ENCODE measurements around the gene OXNAD1. TPM values are rescaled to one million over a fixed set of nuclear protein-coding genes. Genes with fewer than 3 reads are reported as not detected.

Gene OXNAD1
- total RNA-seq, 1 experiment from 2014 or later: 6.6 TPM

DNA sequence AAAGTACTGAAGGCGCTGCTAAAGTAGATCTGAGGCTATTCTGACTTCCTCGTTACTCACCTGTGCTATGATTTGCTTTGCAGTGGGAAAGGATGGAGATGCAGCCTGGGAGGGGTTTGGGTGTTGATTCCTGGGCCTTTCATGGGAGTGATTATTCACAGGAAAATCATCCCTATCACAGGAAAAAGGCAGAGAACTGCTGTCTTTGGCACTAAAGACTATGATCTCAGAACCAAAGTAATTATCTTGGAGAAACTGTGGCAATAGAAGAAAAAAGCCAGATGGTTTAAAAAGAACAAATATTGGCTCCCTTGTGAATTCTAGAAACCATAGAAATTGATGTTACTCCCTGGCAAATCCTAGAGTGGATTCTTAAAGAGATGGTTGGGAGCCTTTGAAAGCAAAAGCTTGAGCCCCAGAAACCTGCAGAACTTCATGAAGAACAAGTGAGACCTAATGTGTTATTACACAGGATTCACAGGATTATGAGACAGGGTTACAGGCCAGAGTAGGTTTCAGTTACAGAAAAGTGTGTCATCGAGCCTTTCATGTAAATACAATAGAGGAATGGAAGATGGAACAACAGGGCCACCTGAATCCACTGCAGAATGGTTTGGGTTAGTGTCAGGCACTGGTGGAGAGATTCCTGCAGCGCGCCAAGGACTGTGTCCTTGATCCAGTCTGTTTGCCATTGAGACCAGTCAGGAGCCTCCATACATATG, 85.7 kb downstream of the OXNAD1 start:
- no peaks in the 10 kb centered on the region for H3K4me1 ChIP-seq (ENCODE audit: control insufficient read depth, insufficient read depth, low read length)
- intact Hi-C loops (cut with micrococcal nuclease; ENCODE audit: unreplicated experiment) (no loop called here), in situ Hi-C loops (cut with HindIII; ENCODE audit: low pct_unique_long_range_greater_than_20kb, low sequenced_read_pairs) (no loop called here)
- ATAC-seq: no peak
- no peaks in the 10 kb centered on the region for H3K27me3 ChIP-seq (ENCODE audit: control insufficient read depth, insufficient read depth, low read length)
- no TSS peak for BruUV-seq (replicated peaks)
- CTCF ChIA-PET: no interaction called here
- H3K9me3 ChIP-seq (ENCODE audit: control insufficient read depth, insufficient read depth, low read depth, low read length): no peaks in the 10 kb centered on the region
- no peak overlapping the region for H3K27ac ChIP-seq (ENCODE audit: low read length)
- H3K36me3 ChIP-seq (ENCODE audit: control insufficient read depth, insufficient read depth, low read length): no peaks in the 10 kb centered on the region
- no peak for DNase-seq (ENCODE audit: low read depth, low spot score)
- TF ChIP-seq, protein P1, sequence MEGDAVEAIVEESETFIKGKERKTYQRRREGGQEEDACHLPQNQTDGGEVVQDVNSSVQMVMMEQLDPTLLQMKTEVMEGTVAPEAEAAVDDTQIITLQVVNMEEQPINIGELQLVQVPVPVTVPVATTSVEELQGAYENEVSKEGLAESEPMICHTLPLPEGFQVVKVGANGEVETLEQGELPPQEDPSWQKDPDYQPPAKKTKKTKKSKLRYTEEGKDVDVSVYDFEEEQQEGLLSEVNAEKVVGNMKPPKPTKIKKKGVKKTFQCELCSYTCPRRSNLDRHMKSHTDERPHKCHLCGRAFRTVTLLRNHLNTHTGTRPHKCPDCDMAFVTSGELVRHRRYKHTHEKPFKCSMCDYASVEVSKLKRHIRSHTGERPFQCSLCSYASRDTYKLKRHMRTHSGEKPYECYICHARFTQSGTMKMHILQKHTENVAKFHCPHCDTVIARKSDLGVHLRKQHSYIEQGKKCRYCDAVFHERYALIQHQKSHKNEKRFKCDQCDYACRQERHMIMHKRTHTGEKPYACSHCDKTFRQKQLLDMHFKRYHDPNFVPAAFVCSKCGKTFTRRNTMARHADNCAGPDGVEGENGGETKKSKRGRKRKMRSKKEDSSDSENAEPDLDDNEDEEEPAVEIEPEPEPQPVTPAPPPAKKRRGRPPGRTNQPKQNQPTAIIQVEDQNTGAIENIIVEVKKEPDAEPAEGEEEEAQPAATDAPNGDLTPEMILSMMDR (IDR thresholded peaks at IDR 0.05): no peak
- no peak for TF ChIP-seq POLR2AphosphoS5 (IDR thresholded peaks at IDR 0.05; ENCODE audit: low read depth, low read length)
- TF ChIP-seq SIN3A (IDR thresholded peaks at IDR 0.05; ENCODE audit: borderline replicate concordance, insufficient read depth, low read depth, low read length): no peak
- TF ChIP-seq, protein P2, sequence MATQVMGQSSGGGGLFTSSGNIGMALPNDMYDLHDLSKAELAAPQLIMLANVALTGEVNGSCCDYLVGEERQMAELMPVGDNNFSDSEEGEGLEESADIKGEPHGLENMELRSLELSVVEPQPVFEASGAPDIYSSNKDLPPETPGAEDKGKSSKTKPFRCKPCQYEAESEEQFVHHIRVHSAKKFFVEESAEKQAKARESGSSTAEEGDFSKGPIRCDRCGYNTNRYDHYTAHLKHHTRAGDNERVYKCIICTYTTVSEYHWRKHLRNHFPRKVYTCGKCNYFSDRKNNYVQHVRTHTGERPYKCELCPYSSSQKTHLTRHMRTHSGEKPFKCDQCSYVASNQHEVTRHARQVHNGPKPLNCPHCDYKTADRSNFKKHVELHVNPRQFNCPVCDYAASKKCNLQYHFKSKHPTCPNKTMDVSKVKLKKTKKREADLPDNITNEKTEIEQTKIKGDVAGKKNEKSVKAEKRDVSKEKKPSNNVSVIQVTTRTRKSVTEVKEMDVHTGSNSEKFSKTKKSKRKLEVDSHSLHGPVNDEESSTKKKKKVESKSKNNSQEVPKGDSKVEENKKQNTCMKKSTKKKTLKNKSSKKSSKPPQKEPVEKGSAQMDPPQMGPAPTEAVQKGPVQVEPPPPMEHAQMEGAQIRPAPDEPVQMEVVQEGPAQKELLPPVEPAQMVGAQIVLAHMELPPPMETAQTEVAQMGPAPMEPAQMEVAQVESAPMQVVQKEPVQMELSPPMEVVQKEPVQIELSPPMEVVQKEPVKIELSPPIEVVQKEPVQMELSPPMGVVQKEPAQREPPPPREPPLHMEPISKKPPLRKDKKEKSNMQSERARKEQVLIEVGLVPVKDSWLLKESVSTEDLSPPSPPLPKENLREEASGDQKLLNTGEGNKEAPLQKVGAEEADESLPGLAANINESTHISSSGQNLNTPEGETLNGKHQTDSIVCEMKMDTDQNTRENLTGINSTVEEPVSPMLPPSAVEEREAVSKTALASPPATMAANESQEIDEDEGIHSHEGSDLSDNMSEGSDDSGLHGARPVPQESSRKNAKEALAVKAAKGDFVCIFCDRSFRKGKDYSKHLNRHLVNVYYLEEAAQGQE (IDR thresholded peaks at IDR 0.05; ENCODE audit: insufficient read depth in 1 of 2, low read depth in 2 of 2, low read length in 1 of 2): no peak
- TF ChIP-seq TCF7L2 (IDR thresholded peaks at IDR 0.05; ENCODE audit: low read depth, low read length): no peak
- POLR2A ChIA-PET: no interaction called here
- no peak overlapping the region for H3K4me3 ChIP-seq (ENCODE audit: low read depth in 2 of 2, low read length in 2 of 2)

DNA sequence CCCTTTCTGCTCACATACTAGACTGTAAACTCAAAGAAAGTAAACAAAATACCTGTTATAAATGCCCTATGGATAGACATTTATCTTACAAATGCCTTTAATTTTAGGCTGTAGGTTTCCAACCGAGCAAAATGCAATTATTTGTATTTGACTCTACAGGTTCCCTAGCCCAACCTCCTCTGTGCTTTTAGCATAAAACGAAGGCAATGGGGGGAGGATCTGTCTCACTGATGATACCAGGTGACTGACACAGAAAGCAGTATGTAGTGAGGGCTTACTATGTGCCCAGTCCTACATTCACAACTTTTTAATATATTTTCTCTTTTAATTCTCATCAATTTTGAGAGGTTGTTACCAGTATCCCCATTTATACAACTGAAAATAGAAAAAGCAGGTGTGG, 87.4 kb downstream of the OXNAD1 start:
- DNase-seq (ENCODE audit: low read depth, low spot score): no peak
- Histone ChIP-seq H3K27ac (ENCODE audit: low read length) (no peak overlapping the region), H3K9me3 (ENCODE audit: control insufficient read depth, insufficient read depth, low read depth, low read length) (no peaks in the 10 kb centered on the region), H3K27me3 (ENCODE audit: control insufficient read depth, insufficient read depth, low read length) (no peaks in the 10 kb centered on the region), H3K4me3 (ENCODE audit: low read depth in 2 of 2, low read length in 2 of 2) (no peak overlapping the region), H3K4me1 (ENCODE audit: control insufficient read depth, insufficient read depth, low read length) (no peaks in the 10 kb centered on the region), H3K36me3 (ENCODE audit: control insufficient read depth, insufficient read depth, low read length) (no peaks in the 10 kb centered on the region)
- in situ Hi-C loops (cut with HindIII; ENCODE audit: low pct_unique_long_range_greater_than_20kb, low sequenced_read_pairs): no loop called here
- intact Hi-C loops (cut with micrococcal nuclease; ENCODE audit: unreplicated experiment): no loop called here
- ChIA-PET POLR2A (no interaction called here), CTCF (no interaction called here)
- TF ChIP-seq SIN3A (IDR thresholded peaks at IDR 0.05; ENCODE audit: borderline replicate concordance, insufficient read depth, low read depth, low read length): no peak
- no peak for TF ChIP-seq TCF7L2 (IDR thresholded peaks at IDR 0.05; ENCODE audit: low read depth, low read length)
- TF ChIP-seq POLR2AphosphoS5 (IDR thresholded peaks at IDR 0.05; ENCODE audit: low read depth, low read length): no peak
- TF ChIP-seq, protein P2 (IDR thresholded peaks at IDR 0.05; ENCODE audit: insufficient read depth in 1 of 2, low read depth in 2 of 2, low read length in 1 of 2): no peak
- TF ChIP-seq, protein P1 (IDR thresholded peaks at IDR 0.05): no peak
- no TSS peak for BruUV-seq (replicated peaks)
- ATAC-seq: no peak
